H9 (cell line): ENCODE data around the gene ALDOA. TPM values are rescaled to one million over a fixed set of nuclear protein-coding genes. Genes with fewer than 3 reads are reported as not detected.
A peak's percentile ranks its signal among the peaks of the same experiment; 100 is the strongest.

Experiments
- DNase-seq: peaks from one replicate; pipeline ENCODE4 v3.0.0-alpha.2; 2017
- H2AFZ ChIP-seq: one replicate; pipeline ENCODE4 v1.6.1; 2013; ENCODE audit warnings: mild to moderate bottlenecking, low read length, control low read depth, moderate library complexity
- H2AK5ac ChIP-seq: 2 replicates; pipeline ENCODE4 v1.6.1; 2013; ENCODE audit warnings: low read length, control low read depth, mixed read lengths; ENCODE audit not compliant: insufficient read length
- H2BK120ac ChIP-seq: one replicate; pipeline ENCODE4 v1.6.1; 2013; ENCODE audit warnings: low read depth, mild to moderate bottlenecking, low read length, control low read depth, inconsistent platforms; ENCODE audit not compliant: poor library complexity, severe bottlenecking
- H2BK12ac ChIP-seq: 2 replicates; pipeline ENCODE4 v1.6.1; 2013; ENCODE audit warnings: low read length, control low read depth, mixed read lengths, low read depth; ENCODE audit not compliant: insufficient read length
- H2BK15ac ChIP-seq: 2 replicates; pipeline ENCODE4 v1.6.1; 2013; ENCODE audit warnings: low read depth, low read length, control low read depth
- H2BK20ac ChIP-seq: one replicate; pipeline ENCODE4 v1.6.1; 2013; ENCODE audit warnings: low read depth, mild to moderate bottlenecking, low read length, control low read depth, inconsistent platforms; ENCODE audit not compliant: poor library complexity, severe bottlenecking
- H2BK5ac ChIP-seq: 2 replicates; pipeline ENCODE4 v1.6.1; 2013; ENCODE audit warnings: low read length, control low read depth, mixed read lengths; ENCODE audit not compliant: insufficient read length
- H3K14ac ChIP-seq: 2 replicates; pipeline ENCODE4 v1.6.1; 2013; ENCODE audit warnings: low read length, control low read depth; ENCODE audit not compliant: insufficient read depth
- H3K18ac ChIP-seq: 2 replicates; pipeline ENCODE4 v1.6.1; 2013; ENCODE audit warnings: low read depth, mild to moderate bottlenecking, mixed read lengths, low read length, control low read depth; ENCODE audit not compliant: insufficient read length
- H3K23ac ChIP-seq: 2 replicates; pipeline ENCODE4 v1.6.1; 2013; ENCODE audit warnings: low read length, control low read depth, mixed read lengths, low read depth; ENCODE audit not compliant: insufficient read length
- H3K23me2 ChIP-seq: 2 replicates; pipeline ENCODE4 v1.6.1; 2013; ENCODE audit warnings: low read depth, mild to moderate bottlenecking, mixed read lengths, low read length, control low read depth; ENCODE audit not compliant: insufficient read length, poor library complexity, severe bottlenecking
- H3K27ac ChIP-seq: 2 replicates; pipeline ENCODE4 v1.5.1; 2013; ENCODE audit warnings: low read length, control low read depth, mixed read lengths, low read depth; ENCODE audit not compliant: insufficient read length
- H3K27me3 ChIP-seq: 2 replicates; pipeline ENCODE4 v1.6.1; 2013; ENCODE audit warnings: low read length, control low read depth, inconsistent platforms; ENCODE audit not compliant: insufficient read depth
- H3K4ac ChIP-seq: 2 replicates; pipeline ENCODE4 v1.6.1; 2013; ENCODE audit warnings: low read depth, mild to moderate bottlenecking, control low read depth, inconsistent platforms, low read length, moderate library complexity
- H3K4me1 ChIP-seq: 2 replicates; pipeline ENCODE4 v1.6.1; 2013; ENCODE audit warnings: low read length, control low read depth, inconsistent platforms; ENCODE audit not compliant: insufficient read depth
- H3K4me2 ChIP-seq: 2 replicates; pipeline ENCODE4 v1.6.1; 2013; ENCODE audit warnings: low read length, control low read depth, mixed read lengths; ENCODE audit not compliant: insufficient read length, insufficient read depth
- H3K56ac ChIP-seq: 2 replicates; pipeline ENCODE4 v1.6.1; 2013; ENCODE audit warnings: low read depth, mild to moderate bottlenecking, mixed read lengths, low read length, control low read depth; ENCODE audit not compliant: insufficient read length
- H3K79me1 ChIP-seq: 2 replicates; pipeline ENCODE4 v1.6.1; 2013; ENCODE audit warnings: low read depth, mild to moderate bottlenecking, moderate library complexity, low read length, control low read depth, inconsistent platforms; ENCODE audit not compliant: insufficient read depth, poor library complexity, severe bottlenecking
- H3K79me2 ChIP-seq: 2 replicates; pipeline ENCODE4 v1.6.1; 2013; ENCODE audit warnings: low read length, control low read depth, inconsistent platforms; ENCODE audit not compliant: insufficient read depth
- H3K9ac ChIP-seq: 2 replicates; pipeline ENCODE4 v1.6.1; 2013; ENCODE audit warnings: low read length, control low read depth, mixed read lengths; ENCODE audit not compliant: insufficient read length; ENCODE audit errors: extremely low read depth
- H3K9me3 ChIP-seq: one replicate; pipeline ENCODE4 v1.6.1; 2013; ENCODE audit warnings: low read depth, low read length, inconsistent platforms; ENCODE audit not compliant: control insufficient read depth
- H3T11ph ChIP-seq: one replicate; pipeline ENCODE4 v1.6.1; 2013; ENCODE audit warnings: mild to moderate bottlenecking, low read length, control low read depth, inconsistent platforms
- H4K20me1 ChIP-seq: one replicate; pipeline ENCODE4 v1.6.1; 2013; ENCODE audit not compliant: control insufficient read depth, insufficient read length, insufficient read depth
- H4K5ac ChIP-seq: 2 replicates; pipeline ENCODE4 v1.6.1; 2013; ENCODE audit warnings: low read depth, mild to moderate bottlenecking, mixed read lengths, low read length, control low read depth; ENCODE audit not compliant: insufficient read length
- H4K8ac ChIP-seq: replicated peaks from 2 replicates; pipeline ENCODE4 v1.6.1; 2013; ENCODE audit warnings: low read length, control low read depth, mixed read lengths, low read depth; ENCODE audit not compliant: insufficient read length
- H4K91ac ChIP-seq: 2 replicates; pipeline ENCODE4 v1.6.1; 2013; ENCODE audit warnings: low read depth, mild to moderate bottlenecking, moderate library complexity, mixed read lengths, low read length, control low read depth; ENCODE audit not compliant: insufficient read length
- H3K27ac Mint-ChIP-seq, 3 experiments: 2 replicates in 2 of 3; 3 replicates in 1 of 3; pipeline ENCODE4 v1.8.0; 2020 to 2021; ENCODE audit warnings: mixed read lengths in 3 of 3, mild to moderate bottlenecking in 1 of 3, moderate library complexity in 1 of 3
- H3K27me3 Mint-ChIP-seq: 2 replicates; pipeline ENCODE4 v1.8.0; 2021; ENCODE audit warnings: low read depth, mild to moderate bottlenecking, moderate library complexity, mixed read lengths
- H3K36me3 Mint-ChIP-seq, 3 experiments: 2 replicates in 2 of 3; 3 replicates in 1 of 3; pipeline ENCODE4 v1.8.0; 2020 to 2021; ENCODE audit warnings: low read depth in 3 of 3, mixed read lengths in 3 of 3; ENCODE audit not compliant: insufficient read depth in 1 of 3
- H3K4me1 Mint-ChIP-seq, 2 experiments: 2 replicates each; pipeline ENCODE4 v1.8.0; 2020; ENCODE audit warnings: mixed read lengths in 2 of 2
- H3K4me3 Mint-ChIP-seq, 2 experiments: 2 replicates in 1 of 2; 3 replicates in 1 of 2; pipeline ENCODE4 v1.8.0; 2020 to 2021; ENCODE audit warnings: mild to moderate bottlenecking in 2 of 2, mixed read lengths in 2 of 2, moderate library complexity in 1 of 2
- H3K9me3 Mint-ChIP-seq, 2 experiments: 2 replicates in 1 of 2; 3 replicates in 1 of 2; pipeline ENCODE4 v1.8.0; 2020; ENCODE audit warnings: mild to moderate bottlenecking in 2 of 2, mixed read lengths in 2 of 2, moderate library complexity in 1 of 2
- WGBS: extraction: QIAGEN DNeasy Blood & Tissue Kit; methylation state at CpG from one replicate; pipeline ENCODE4 v1.1.7; 2013; ENCODE audit warnings: missing lambda C conversion rate, low lambda C conversion rate, mixed read lengths; ENCODE audit not compliant: insufficient read length; ENCODE audit errors: extremely low coverage; 5-methylcytosine and 5-hydroxymethylcytosine counted together
- total RNA-seq: library from RNA; stranded (reverse); gene quantifications from 2 replicates; pipeline ENCODE4 v1.2.1, GENCODE V29; 2021
- TF ChIP-seq, protein P1 (sequence below): fragments of 200-600 bp; sonication (generic); conservative IDR thresholded peaks from 3 replicates; pipeline ENCODE4 v1.8.0; 2021; ENCODE audit warnings: antibody characterized with exemption, mild to moderate bottlenecking

ALDOA gene
- total RNA-seq, 1 experiment from 2014 or later: 1,356 TPM

DNA sequence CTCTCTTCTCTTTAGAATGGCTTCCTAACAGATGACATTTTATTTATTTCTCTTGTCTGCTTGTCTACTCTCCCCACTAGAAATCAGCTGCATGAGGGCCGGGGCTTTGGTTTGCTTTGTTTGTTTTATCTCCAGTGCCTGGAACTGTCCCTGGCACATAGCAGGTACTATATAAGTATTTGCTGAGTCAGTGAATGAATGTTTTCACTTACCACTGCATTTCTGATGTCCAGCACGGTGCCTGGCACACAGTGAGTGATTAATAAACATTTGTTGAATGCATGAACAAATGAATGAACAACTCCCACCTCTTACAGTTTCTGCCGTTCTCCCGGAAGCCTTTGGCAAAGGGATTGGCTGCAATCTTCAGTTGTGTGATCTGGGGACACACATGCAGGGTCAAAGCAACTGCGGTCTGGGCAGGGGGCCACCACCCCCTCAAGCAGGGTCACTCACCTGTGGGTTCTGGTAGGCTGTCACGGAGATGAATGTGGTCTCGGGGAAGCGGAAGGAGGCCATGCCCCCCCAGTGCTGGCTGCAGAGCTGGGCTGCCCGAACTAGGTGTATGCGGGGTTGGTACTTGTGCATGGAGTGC is 22.8 kb downstream of the ALDOA start:
- H2AFZ ChIP-seq: no peak overlapping the region
- no peak for DNase-seq
- H2BK15ac ChIP-seq: no peak overlapping the region
- Mint-ChIP-seq H3K4me3 (no peak overlapping the region; a peak in 1 of 5 replicates), H3K27ac (peak overlapping the region; percentile 14 to 79 (median 53); a peak in 4 of 7 replicates), H3K36me3 (peaks cover 8 to 28% (median 28%) of the 10 kb centered on the region in 3 experiments; a peak in 6 of 7 replicates), H3K9me3 (no peaks in the 10 kb centered on the region; a peak in 1 of 5 replicates), H3K4me1 (peaks cover 10 to 16% of the 10 kb centered on the region in 2 experiments), H3K27me3 (peaks cover 4% of the 10 kb centered on the region; the same call in 1 of the 2 replicates)
- H3K23ac ChIP-seq: no peak overlapping the region
- H3K27ac ChIP-seq: no peak overlapping the region
- H2BK5ac ChIP-seq: no peak overlapping the region
- H3K27me3 ChIP-seq: no peaks in the 10 kb centered on the region
- no peaks in the 10 kb centered on the region for H3K9me3 ChIP-seq
- no peaks in the 10 kb centered on the region for H3K4me1 ChIP-seq
- peaks cover 10% of the 10 kb centered on the region for H3K23me2 ChIP-seq
- H3K18ac ChIP-seq: no peak overlapping the region
- H4K91ac ChIP-seq: no peak overlapping the region
- H4K5ac ChIP-seq: no peak overlapping the region
- H3K79me1 ChIP-seq: no peaks in the 10 kb centered on the region
- H4K8ac ChIP-seq: no peak overlapping the region
- H3T11ph ChIP-seq: no peak overlapping the region
- WGBS: no CpG with 5 or more reads among the region's 10 CpGs
- no peak overlapping the region for H3K56ac ChIP-seq
- no peak overlapping the region for H3K4ac ChIP-seq
- H3K4me2 ChIP-seq: no peak overlapping the region
- H2BK20ac ChIP-seq: no peak overlapping the region
- H3K9ac ChIP-seq: no peak overlapping the region
- no peak overlapping the region for H3K14ac ChIP-seq
- TF ChIP-seq, protein P1, sequence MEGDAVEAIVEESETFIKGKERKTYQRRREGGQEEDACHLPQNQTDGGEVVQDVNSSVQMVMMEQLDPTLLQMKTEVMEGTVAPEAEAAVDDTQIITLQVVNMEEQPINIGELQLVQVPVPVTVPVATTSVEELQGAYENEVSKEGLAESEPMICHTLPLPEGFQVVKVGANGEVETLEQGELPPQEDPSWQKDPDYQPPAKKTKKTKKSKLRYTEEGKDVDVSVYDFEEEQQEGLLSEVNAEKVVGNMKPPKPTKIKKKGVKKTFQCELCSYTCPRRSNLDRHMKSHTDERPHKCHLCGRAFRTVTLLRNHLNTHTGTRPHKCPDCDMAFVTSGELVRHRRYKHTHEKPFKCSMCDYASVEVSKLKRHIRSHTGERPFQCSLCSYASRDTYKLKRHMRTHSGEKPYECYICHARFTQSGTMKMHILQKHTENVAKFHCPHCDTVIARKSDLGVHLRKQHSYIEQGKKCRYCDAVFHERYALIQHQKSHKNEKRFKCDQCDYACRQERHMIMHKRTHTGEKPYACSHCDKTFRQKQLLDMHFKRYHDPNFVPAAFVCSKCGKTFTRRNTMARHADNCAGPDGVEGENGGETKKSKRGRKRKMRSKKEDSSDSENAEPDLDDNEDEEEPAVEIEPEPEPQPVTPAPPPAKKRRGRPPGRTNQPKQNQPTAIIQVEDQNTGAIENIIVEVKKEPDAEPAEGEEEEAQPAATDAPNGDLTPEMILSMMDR: no peak
- no peaks in the 10 kb centered on the region for H3K79me2 ChIP-seq
- no peak overlapping the region for H2BK120ac ChIP-seq
- H2BK12ac ChIP-seq: no peak overlapping the region
- no peaks in the 10 kb centered on the region for H4K20me1 ChIP-seq
- H2AK5ac ChIP-seq: no peak overlapping the region
